Loucy (cell line): ENCODE data around the gene KRT14.

Experiments used
- EZH2phosphoT487 ChIP-seq: fragments of 200-600 bp; IDR thresholded peaks from 2 replicates; pipeline ENCODE4 v1.6.1; 2018; ENCODE audit warnings: antibody characterized with exemption, mild to moderate bottlenecking, moderate library complexity, borderline replicate concordance
- TF ChIP-seq, protein P1 (sequence below): fragments of 200-600 bp; sonication (generic); conservative IDR thresholded peaks from 2 replicates; pipeline ENCODE4 v1.5.1; 2014; ENCODE audit warnings: mild to moderate bottlenecking, antibody characterized with exemption, low read length

- TF ChIP-seq, protein P1, sequence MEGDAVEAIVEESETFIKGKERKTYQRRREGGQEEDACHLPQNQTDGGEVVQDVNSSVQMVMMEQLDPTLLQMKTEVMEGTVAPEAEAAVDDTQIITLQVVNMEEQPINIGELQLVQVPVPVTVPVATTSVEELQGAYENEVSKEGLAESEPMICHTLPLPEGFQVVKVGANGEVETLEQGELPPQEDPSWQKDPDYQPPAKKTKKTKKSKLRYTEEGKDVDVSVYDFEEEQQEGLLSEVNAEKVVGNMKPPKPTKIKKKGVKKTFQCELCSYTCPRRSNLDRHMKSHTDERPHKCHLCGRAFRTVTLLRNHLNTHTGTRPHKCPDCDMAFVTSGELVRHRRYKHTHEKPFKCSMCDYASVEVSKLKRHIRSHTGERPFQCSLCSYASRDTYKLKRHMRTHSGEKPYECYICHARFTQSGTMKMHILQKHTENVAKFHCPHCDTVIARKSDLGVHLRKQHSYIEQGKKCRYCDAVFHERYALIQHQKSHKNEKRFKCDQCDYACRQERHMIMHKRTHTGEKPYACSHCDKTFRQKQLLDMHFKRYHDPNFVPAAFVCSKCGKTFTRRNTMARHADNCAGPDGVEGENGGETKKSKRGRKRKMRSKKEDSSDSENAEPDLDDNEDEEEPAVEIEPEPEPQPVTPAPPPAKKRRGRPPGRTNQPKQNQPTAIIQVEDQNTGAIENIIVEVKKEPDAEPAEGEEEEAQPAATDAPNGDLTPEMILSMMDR: no peak
- no peak for TF ChIP-seq EZH2phosphoT487
Observed at GRCh38 chr17:41613277-41614082, 26.8 kb upstream of the KRT14 start.
